ENCODE data around the gene MED13L.
"Not testable (repeated sequence)": the region's sequence is repeated elsewhere in the genome, so short reads cannot be mapped to it uniquely, and the experiment has no call there.

The MED13L gene

GRCh38 chr12:116145451-116145850, 132.0 kb downstream of the MED13L start:
- DNase-seq, result no peak

DNA sequence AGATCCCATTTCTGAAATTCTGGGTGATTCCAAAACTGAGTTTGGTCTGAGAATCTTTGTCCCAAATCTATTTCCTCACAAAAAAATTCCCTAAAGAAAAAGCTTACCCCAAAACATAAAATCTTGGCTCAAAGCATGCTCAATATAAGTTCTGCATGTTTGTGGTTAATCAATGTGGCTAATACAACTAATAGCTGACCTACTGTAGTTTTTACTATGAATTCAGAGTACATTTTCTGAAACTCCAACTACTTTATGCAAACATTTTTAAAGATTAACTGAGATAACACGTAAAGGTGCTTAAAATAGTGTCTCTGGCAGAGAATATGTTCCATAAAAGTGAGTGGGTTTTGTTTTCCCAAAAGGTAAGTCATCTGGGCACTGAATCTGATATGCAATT, 133.1 kb downstream of the MED13L start:
- no peak for DNase-seq

- DNase-seq, result no peak
Measured at GRCh38 chr12:116143909-116144308, 133.6 kb downstream of the MED13L start.

GRCh38 chr12:116142936-116143898, 134.3 kb downstream of the MED13L start:
- DNase-seq, result no peak

- no peak for DNase-seq
Measured at GRCh38 chr12:116141833-116142162, 135.7 kb downstream of the MED13L start.

- DNase-seq, result no peak
Measured at GRCh38 chr12:116141110-116141832, 136.2 kb downstream of the MED13L start.

DNA sequence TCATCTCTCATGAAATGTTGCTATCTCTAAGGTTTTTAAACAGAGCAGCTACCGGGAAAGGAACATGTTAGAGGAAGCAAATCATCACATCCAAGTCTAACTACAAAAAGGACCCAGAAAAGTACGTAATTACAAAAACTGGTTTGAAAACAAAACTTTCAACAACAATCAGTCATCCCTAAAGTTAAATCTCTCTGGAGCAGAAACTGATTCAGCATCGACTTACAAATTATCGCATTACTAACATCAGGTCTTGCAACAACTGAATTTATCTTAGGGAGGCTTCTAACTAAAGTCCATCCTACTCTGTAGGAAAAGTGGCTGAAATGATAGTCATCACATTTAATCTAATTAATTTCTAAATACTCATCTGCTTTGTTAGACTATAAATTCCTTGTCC, 137.0 kb downstream of the MED13L start:
- DNase-seq, result no peak

DNA sequence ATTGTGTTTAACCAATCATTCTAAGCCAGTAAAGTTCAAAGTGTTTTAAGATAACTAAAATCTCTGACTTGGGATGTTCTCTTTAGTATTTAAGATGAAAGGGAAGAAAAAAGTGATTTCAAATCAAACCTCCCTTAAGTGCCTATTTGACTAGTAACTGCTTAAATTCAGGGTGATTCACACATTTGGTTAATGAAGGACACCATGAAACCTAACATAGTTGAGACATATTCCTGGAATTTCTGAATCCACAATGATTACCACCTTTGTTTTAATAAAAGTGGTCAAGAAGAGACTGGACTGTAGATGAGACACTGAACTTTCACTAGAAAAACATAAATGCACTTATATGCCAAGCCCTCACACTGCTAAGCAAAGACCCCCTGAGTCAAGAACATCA, 138.7 kb downstream of the MED13L start:
- DNase-seq, result no peak

GRCh38 chr12:116138364-116138763, 139.1 kb downstream of the MED13L start:
- DNase-seq, result no peak

- DNase-seq, result no peak
Measured at GRCh38 chr12:116137318-116137717, 140.2 kb downstream of the MED13L start.

DNA sequence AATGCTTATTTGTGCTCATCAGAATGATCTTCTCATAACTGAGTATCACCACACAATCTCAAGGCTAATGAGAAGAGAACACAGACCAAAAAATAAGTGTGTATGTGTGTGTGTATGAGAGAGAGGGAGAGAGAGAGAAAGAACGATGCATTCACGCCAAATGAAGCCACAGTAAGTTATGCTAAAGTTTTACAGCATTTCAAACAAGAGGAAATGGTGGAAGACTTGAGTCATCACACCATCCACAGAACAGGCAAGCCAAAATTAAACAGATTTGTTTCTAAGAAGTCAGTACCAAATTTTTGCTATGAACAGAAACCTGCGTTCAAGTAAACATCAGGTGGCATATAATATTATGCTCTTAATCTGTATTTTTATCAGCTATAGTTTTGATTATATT, 141.2 kb downstream of the MED13L start:
- no peak for DNase-seq

GRCh38 chr12:116135209-116135930, 142.1 kb downstream of the MED13L start:
- DNase-seq, result no peak

DNA sequence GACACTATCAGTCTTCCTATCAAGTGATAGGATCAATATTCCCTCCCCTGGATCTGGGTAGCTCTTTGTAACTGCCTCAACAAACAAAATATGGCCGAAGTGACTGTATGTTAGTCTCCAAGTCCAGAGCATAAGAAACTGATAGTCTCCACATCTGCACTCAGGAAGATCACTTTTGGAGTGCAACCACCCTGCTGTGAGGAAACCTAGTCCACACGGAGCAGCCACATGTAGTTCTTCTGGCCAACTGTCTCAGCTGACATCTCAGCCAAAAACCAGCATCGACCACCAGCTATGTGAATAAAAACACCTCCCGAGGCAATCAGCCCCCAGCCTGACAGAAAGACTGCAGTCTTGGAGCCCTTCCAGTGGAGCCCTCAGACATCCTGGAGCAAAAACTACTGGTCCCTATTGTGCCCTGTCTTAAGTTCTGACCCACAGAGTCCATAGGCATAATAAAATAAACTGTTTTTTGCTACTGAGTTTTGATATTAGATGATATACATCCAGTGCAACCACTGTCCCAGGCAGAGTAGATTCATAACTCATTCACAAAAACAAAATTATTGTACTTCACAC, 143.8 kb downstream of the MED13L start:
- DNase-seq, result no peak

GRCh38 chr12:116133149-116133548, 144.3 kb downstream of the MED13L start:
- DNase-seq, result no peak

DNA sequence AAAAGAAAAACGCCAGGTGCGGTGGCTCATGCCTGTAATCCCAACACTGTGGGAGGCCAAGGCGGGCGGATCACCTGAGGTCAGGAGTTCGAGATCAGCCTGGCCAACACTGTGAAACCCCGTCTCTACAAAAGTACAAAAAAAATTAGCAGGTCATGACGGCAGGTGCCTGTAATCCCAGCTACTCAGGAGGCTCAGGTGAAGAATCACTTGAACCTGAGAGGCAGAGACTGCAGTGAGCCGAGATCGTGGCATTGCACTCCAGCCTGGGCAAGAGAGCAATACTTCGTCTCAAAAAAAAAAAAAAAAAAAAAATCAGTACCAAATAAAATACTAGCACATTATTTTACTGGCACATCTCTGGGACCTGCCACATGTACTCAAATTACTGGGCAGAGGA, 145.5 kb downstream of the MED13L start:
- not testable (repeated sequence) for DNase-seq

GRCh38 chr12:116131176-116131575, 146.3 kb downstream of the MED13L start:
- DNase-seq, result no peak

DNA sequence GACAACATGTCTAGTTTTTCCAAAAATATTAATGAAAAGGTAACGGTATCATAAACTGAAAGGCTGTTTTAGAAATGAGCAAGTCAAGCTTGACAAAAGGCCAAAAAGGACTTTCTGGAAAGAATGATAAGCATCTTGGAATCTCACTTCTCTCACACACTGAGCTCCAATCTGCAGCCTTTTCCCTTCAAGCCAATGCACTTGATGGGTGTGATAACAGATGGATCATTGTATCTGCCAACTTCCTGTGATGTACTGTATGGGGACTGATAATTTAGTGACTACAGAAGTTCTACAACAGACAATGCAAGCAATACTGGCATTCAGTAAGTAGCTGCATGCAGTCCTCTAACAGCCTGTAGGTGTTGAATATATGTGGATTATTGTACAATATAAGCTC, 147.1 kb downstream of the MED13L start:
- DNase-seq, result no peak

- DNase-seq, result no peak
Measured at GRCh38 chr12:116128779-116129178, 148.7 kb downstream of the MED13L start.

GRCh38 chr12:116127859-116128258, 149.6 kb downstream of the MED13L start:
- DNase-seq, result no peak

DNA sequence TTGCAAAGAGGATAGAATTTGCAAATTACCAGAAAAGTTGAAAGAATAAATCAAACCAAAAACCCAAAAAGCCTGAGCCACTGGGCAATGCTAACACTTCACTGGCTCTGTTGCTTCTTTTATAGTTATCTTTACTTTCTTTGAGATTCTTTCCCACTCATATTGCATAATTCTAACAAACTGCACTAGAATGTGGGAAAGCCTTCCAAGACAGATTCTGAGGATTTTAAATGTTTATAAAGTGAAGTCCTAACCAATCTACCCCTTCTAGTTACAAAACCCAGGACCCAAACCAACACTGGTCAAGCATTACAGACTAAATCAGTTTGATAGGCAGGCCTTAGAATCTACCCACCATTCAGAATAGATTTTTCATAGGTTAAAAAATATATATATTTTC, 150.9 kb downstream of the MED13L start:
- DNase-seq, result no peak

DNA sequence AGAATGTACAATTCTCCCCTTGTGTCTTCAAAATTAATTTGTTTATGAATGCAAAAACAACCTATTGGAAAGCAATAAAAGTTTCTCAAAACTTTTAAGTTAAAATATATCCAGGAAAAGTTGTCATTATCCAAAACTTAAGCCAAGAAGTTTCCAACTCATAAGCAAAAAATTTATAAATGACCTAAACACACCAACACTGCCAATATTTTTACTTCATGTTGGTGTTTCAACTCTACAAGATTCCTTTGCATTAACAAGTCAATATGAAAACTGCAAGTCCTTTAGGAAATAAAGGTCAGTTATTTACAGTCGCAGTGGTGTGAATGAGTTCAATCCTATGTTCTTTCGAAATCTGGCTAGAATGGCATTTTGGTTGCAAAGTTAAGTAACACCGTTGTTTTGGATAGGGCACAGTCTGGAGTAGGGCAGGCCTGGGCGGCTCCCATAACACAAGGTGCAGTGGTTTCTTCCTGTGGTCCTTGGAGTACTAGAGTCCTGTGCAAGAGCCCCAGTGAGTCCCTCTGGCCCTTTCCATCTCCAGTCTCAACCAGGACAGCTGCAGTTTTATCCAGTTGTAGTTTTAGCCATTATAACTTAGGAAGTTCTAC, 151.4 kb downstream of the MED13L start:
- DNase-seq, result no peak

DNA sequence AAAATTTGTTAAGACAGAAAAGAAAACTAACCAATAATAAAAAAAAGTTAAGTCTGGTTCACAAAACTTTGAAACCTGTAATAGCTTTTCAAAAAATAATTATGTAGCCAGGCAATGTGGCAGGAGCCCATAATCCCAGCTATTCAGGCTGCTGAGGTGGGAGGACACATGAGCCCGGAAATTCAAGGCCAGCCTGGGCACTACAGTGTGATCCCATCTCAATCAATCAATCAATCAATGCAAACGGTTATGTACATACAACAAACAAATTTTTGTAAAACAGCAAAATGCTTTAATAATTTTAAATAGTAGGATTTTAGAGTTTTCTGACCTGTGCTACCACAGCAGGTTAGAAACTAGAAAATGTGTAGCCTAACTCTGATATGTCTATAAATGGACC, 152.4 kb downstream of the MED13L start:
- DNase-seq, result no peak

Data from COR-L47 (cell line).